WI38 (cell line): ENCODE data around the gene CDH12.

Experiments used
- H3K4me3 ChIP-seq: 2 replicates; pipeline ENCODE4 v1.5.1; 2011; ENCODE audit warnings: low read depth, mild to moderate bottlenecking, control low read depth, low read length
- CTCF ChIP-seq: IDR thresholded peaks from 2 replicates; pipeline ENCODE4 v1.5.1; 2012; ENCODE audit warnings: low read depth, mild to moderate bottlenecking, control low read depth, low read length

The CDH12 gene

GRCh38 chr5:21858441-21858840 lies 994.7 kb downstream of the CDH12 start:
- no peak for TF ChIP-seq CTCF
- H3K4me3 ChIP-seq, result no peak overlapping the region

GRCh38 chr5:21856987-21857386 lies 996.2 kb downstream of the CDH12 start:
- no peak for TF ChIP-seq CTCF
- no peak overlapping the region for H3K4me3 ChIP-seq

- TF ChIP-seq CTCF, result no peak
- no peak overlapping the region for H3K4me3 ChIP-seq
These were observed 1005.8 kb downstream of the CDH12 start for GRCh38 chr5:21847300-21847699.

- no peak for TF ChIP-seq CTCF
- no peak overlapping the region for H3K4me3 ChIP-seq
These were observed 1008.2 kb downstream of the CDH12 start for GRCh38 chr5:21844960-21845359.

GRCh38 chr5:21834863-21835262 lies 1018.3 kb downstream of the CDH12 start:
- no peak for TF ChIP-seq CTCF
- no peak overlapping the region for H3K4me3 ChIP-seq

GRCh38 chr5:21831145-21831787 lies 1021.9 kb downstream of the CDH12 start:
- TF ChIP-seq CTCF, result no peak
- H3K4me3 ChIP-seq, result no peak overlapping the region

- no peak for TF ChIP-seq CTCF
- H3K4me3 ChIP-seq, result no peak overlapping the region
These were observed 1026.3 kb downstream of the CDH12 start for GRCh38 chr5:21826884-21827283.
